ENCODE data around the gene EMC8. TPM values are rescaled to one million over a fixed set of nuclear protein-coding genes. Genes with fewer than 3 reads are reported as not detected.

The EMC8 gene
- 53.9 and 70.0 TPM in 2 replicates for total RNA-seq (2014; rRNA removed; shearing (Covaris generic))

- Histone ChIP-seq H3K4me1 (replicated peaks) (peaks cover 9% of the 10 kb centered on the region), H3K36me3 (peaks cover 82% of the 10 kb centered on the region), H3K27ac (peak within 1 kb of the TSS; percentile 93), H3K27me3 (replicated peaks) (no peaks in the 10 kb centered on the region), H3K4me3 (peak within 1 kb of the TSS; percentile 96), H3K9me3 (replicated peaks) (0 out of 2 replicates have a peak, but pooled peaks cover 2% of the 10 kb centered on the region)
- DNase-seq (ENCODE audit: low read depth in 1 of 2, low spot score in 2 of 2) = peak; percentile 89 to 95
These were observed at the start of gene EMC8, which contains the start of gene COX4I1 for GRCh38 chr16:85799497-85800320. EMC8 (minus strand) TSS chr16:85799544; CDS start chr16:85799295, 249 bp downstream. COX4I1 (plus strand) TSS chr16:85799695; CDS start chr16:85801206, 1,511 bp downstream.

GRCh38 chr16:85848986-85849385 is 49.6 kb upstream of the EMC8 start:
- Histone ChIP-seq H3K4me3 (no peak overlapping the region), H3K9me3 (replicated peaks) (no peaks in the 10 kb centered on the region), H3K27ac (no peak overlapping the region), H3K4me1 (replicated peaks) (no peaks in the 10 kb centered on the region), H3K36me3 (no peaks in the 10 kb centered on the region), H3K27me3 (replicated peaks) (0 out of 2 replicates have a peak, but pooled peaks cover 2% of the 10 kb centered on the region)
- no peak for DNase-seq (ENCODE audit: low read depth in 1 of 2, low spot score in 2 of 2)

- Histone ChIP-seq H3K27me3 (replicated peaks) (peaks cover 8% of the 10 kb centered on the region; the same call in 1 of the 2 replicates), H3K4me1 (replicated peaks) (no peaks in the 10 kb centered on the region), H3K36me3 (no peaks in the 10 kb centered on the region), H3K27ac (no peak overlapping the region), H3K4me3 (no peak overlapping the region), H3K9me3 (replicated peaks) (no peaks in the 10 kb centered on the region)
- DNase-seq (ENCODE audit: low read depth in 1 of 2, low spot score in 2 of 2) = no peak
These were observed 48.6 kb upstream of the EMC8 start for GRCh38 chr16:85847681-85848601.

GRCh38 chr16:85847036-85847435 is 47.7 kb upstream of the EMC8 start:
- no peak for DNase-seq (ENCODE audit: low read depth in 1 of 2, low spot score in 2 of 2)
- H3K27ac ChIP-seq = no peak overlapping the region
- peaks cover 9% of the 10 kb centered on the region for H3K27me3 ChIP-seq (replicated peaks)

GRCh38 chr16:85846461-85846860 is 47.1 kb upstream of the EMC8 start:
- H3K36me3 ChIP-seq = no peaks in the 10 kb centered on the region
- no peak for DNase-seq (ENCODE audit: low read depth in 1 of 2, low spot score in 2 of 2)
- no peaks in the 10 kb centered on the region for H3K4me1 ChIP-seq (replicated peaks)
- no peaks in the 10 kb centered on the region for H3K9me3 ChIP-seq (replicated peaks)
- H3K27ac ChIP-seq = no peak overlapping the region
- no peak overlapping the region for H3K4me3 ChIP-seq
- H3K27me3 ChIP-seq (replicated peaks) = peaks cover 9% of the 10 kb centered on the region

More at GRCh38 chr16:85847036-85847435, 47.7 kb upstream of the EMC8 start:
- no peaks in the 10 kb centered on the region for H3K4me1 ChIP-seq (replicated peaks)
- H3K9me3 ChIP-seq (replicated peaks) = no peaks in the 10 kb centered on the region
- H3K36me3 ChIP-seq = no peaks in the 10 kb centered on the region
- H3K4me3 ChIP-seq = no peak overlapping the region

- H3K27me3 ChIP-seq (replicated peaks) = peaks cover 9% of the 10 kb centered on the region
- H3K9me3 ChIP-seq (replicated peaks) = no peaks in the 10 kb centered on the region
- DNase-seq (ENCODE audit: low read depth in 1 of 2, low spot score in 2 of 2) = no peak
- H3K4me3 ChIP-seq = no peak overlapping the region
- no peaks in the 10 kb centered on the region for H3K36me3 ChIP-seq
- no peak overlapping the region for H3K27ac ChIP-seq
- no peaks in the 10 kb centered on the region for H3K4me1 ChIP-seq (replicated peaks)
These were observed 45.9 kb upstream of the EMC8 start for GRCh38 chr16:85845266-85845665.

- no peak for DNase-seq (ENCODE audit: low read depth in 1 of 2, low spot score in 2 of 2)
- H3K4me1 ChIP-seq (replicated peaks) = no peaks in the 10 kb centered on the region
- H3K36me3 ChIP-seq = no peaks in the 10 kb centered on the region
- H3K27me3 ChIP-seq (replicated peaks) = peaks cover 9% of the 10 kb centered on the region
- H3K9me3 ChIP-seq (replicated peaks) = no peaks in the 10 kb centered on the region
- no peak overlapping the region for H3K4me3 ChIP-seq
- H3K27ac ChIP-seq = no peak overlapping the region
These were observed 45.4 kb upstream of the EMC8 start for GRCh38 chr16:85844786-85845185.

- H3K4me3 ChIP-seq = no peak overlapping the region
- no peaks in the 10 kb centered on the region for H3K9me3 ChIP-seq (replicated peaks)
- H3K4me1 ChIP-seq (replicated peaks) = no peaks in the 10 kb centered on the region
- DNase-seq (ENCODE audit: low read depth in 1 of 2, low spot score in 2 of 2) = no peak
- H3K27me3 ChIP-seq (replicated peaks) = peaks cover 9% of the 10 kb centered on the region
- no peak overlapping the region for H3K27ac ChIP-seq
- H3K36me3 ChIP-seq = no peaks in the 10 kb centered on the region
These were observed 44.8 kb upstream of the EMC8 start for GRCh38 chr16:85844169-85844481.

- H3K27ac ChIP-seq = no peak overlapping the region
- no peaks in the 10 kb centered on the region for H3K9me3 ChIP-seq (replicated peaks)
- H3K36me3 ChIP-seq = no peaks in the 10 kb centered on the region
- no peaks in the 10 kb centered on the region for H3K4me1 ChIP-seq (replicated peaks)
- no peak overlapping the region for H3K4me3 ChIP-seq
- peaks cover 9% of the 10 kb centered on the region for H3K27me3 ChIP-seq (replicated peaks)
- DNase-seq (ENCODE audit: low read depth in 1 of 2, low spot score in 2 of 2) = no peak
These were observed 44.3 kb upstream of the EMC8 start for GRCh38 chr16:85843471-85844168.

- Histone ChIP-seq H3K36me3 (no peaks in the 10 kb centered on the region), H3K27me3 (replicated peaks) (peaks cover 16% of the 10 kb centered on the region), H3K4me3 (no peak overlapping the region), H3K9me3 (replicated peaks) (no peaks in the 10 kb centered on the region), H3K4me1 (replicated peaks) (no peaks in the 10 kb centered on the region), H3K27ac (no peak overlapping the region)
- no peak for DNase-seq (ENCODE audit: low read depth in 1 of 2, low spot score in 2 of 2)
These were observed 43.5 kb upstream of the EMC8 start for GRCh38 chr16:85842848-85843247.

GRCh38 chr16:85842435-85842834 is 43.1 kb upstream of the EMC8 start:
- H3K4me1 ChIP-seq (replicated peaks) = no peaks in the 10 kb centered on the region
- no peak for DNase-seq (ENCODE audit: low read depth in 1 of 2, low spot score in 2 of 2)
- H3K9me3 ChIP-seq (replicated peaks) = no peaks in the 10 kb centered on the region
- H3K27ac ChIP-seq = no peak overlapping the region
- H3K4me3 ChIP-seq = no peak overlapping the region
- no peaks in the 10 kb centered on the region for H3K36me3 ChIP-seq
- H3K27me3 ChIP-seq (replicated peaks) = peaks cover 19% of the 10 kb centered on the region

- Histone ChIP-seq H3K4me1 (replicated peaks) (no peaks in the 10 kb centered on the region), H3K9me3 (replicated peaks) (no peaks in the 10 kb centered on the region), H3K36me3 (no peaks in the 10 kb centered on the region), H3K27me3 (replicated peaks) (peaks cover 35% of the 10 kb centered on the region), H3K27ac (no peak overlapping the region), H3K4me3 (no peak overlapping the region)
- no peak for DNase-seq (ENCODE audit: low read depth in 1 of 2, low spot score in 2 of 2)
These were observed 41.5 kb upstream of the EMC8 start for GRCh38 chr16:85840801-85841200.

- no peaks in the 10 kb centered on the region for H3K9me3 ChIP-seq (replicated peaks)
- H3K4me1 ChIP-seq (replicated peaks) = no peaks in the 10 kb centered on the region
- DNase-seq (ENCODE audit: low read depth in 1 of 2, low spot score in 2 of 2) = no peak
- H3K27me3 ChIP-seq (replicated peaks) = peaks cover 37% of the 10 kb centered on the region
- no peak overlapping the region for H3K4me3 ChIP-seq
- H3K27ac ChIP-seq = no peak overlapping the region
- H3K36me3 ChIP-seq = no peaks in the 10 kb centered on the region
These were observed 41.1 kb upstream of the EMC8 start for GRCh38 chr16:85840395-85840794.

Data from SJSA1 (cell line).